ENCODE results near the gene SLC3A2. TPM values are rescaled to one million over a fixed set of nuclear protein-coding genes. Genes with fewer than 3 reads are reported as not detected.

The SLC3A2 gene
- total and polyA plus RNA-seq, 2 of the 13 experiments (the other 11 are each of a cell fraction or from before 2014, with no cell fraction given) = 213 to 226 TPM

DNA sequence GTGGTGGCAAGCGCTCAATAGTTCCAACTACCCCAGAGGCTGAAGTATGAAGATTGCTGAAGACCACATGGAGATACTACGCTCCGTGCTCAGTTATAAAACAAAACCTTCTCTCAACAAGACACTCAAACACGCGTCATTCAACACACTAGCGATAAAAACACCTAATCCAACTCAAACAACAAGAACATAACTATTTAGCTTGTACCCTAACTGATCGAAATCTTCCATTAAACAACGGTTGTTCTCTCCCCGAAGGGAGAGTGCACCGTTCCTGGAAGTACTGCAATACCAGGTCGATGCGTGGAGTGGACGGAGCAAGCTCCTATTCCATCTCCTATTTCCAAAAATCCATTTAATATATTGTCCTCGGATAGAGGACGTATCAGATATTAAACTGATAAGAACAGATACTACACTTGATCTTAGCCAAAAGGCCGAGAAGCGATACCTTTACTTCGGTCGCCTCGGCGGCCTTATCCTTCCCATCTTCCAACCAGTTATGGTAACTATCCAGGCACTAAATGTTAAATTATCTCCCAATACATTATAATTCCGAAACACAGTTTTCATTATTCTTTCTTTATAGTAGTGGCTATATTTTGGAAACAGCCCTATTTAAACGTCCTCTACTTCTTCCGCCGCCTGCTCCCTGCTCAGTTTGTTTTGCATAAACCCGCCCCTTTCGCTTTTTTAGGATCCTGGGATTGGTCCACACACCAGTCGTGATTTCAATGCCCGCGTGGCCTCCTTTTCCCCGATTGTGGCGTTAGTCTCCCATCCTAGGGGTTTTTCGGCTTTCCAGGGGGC is 39.1 kb upstream of the SLC3A2 start (continued):
- TF ChIP-seq, protein P1, sequence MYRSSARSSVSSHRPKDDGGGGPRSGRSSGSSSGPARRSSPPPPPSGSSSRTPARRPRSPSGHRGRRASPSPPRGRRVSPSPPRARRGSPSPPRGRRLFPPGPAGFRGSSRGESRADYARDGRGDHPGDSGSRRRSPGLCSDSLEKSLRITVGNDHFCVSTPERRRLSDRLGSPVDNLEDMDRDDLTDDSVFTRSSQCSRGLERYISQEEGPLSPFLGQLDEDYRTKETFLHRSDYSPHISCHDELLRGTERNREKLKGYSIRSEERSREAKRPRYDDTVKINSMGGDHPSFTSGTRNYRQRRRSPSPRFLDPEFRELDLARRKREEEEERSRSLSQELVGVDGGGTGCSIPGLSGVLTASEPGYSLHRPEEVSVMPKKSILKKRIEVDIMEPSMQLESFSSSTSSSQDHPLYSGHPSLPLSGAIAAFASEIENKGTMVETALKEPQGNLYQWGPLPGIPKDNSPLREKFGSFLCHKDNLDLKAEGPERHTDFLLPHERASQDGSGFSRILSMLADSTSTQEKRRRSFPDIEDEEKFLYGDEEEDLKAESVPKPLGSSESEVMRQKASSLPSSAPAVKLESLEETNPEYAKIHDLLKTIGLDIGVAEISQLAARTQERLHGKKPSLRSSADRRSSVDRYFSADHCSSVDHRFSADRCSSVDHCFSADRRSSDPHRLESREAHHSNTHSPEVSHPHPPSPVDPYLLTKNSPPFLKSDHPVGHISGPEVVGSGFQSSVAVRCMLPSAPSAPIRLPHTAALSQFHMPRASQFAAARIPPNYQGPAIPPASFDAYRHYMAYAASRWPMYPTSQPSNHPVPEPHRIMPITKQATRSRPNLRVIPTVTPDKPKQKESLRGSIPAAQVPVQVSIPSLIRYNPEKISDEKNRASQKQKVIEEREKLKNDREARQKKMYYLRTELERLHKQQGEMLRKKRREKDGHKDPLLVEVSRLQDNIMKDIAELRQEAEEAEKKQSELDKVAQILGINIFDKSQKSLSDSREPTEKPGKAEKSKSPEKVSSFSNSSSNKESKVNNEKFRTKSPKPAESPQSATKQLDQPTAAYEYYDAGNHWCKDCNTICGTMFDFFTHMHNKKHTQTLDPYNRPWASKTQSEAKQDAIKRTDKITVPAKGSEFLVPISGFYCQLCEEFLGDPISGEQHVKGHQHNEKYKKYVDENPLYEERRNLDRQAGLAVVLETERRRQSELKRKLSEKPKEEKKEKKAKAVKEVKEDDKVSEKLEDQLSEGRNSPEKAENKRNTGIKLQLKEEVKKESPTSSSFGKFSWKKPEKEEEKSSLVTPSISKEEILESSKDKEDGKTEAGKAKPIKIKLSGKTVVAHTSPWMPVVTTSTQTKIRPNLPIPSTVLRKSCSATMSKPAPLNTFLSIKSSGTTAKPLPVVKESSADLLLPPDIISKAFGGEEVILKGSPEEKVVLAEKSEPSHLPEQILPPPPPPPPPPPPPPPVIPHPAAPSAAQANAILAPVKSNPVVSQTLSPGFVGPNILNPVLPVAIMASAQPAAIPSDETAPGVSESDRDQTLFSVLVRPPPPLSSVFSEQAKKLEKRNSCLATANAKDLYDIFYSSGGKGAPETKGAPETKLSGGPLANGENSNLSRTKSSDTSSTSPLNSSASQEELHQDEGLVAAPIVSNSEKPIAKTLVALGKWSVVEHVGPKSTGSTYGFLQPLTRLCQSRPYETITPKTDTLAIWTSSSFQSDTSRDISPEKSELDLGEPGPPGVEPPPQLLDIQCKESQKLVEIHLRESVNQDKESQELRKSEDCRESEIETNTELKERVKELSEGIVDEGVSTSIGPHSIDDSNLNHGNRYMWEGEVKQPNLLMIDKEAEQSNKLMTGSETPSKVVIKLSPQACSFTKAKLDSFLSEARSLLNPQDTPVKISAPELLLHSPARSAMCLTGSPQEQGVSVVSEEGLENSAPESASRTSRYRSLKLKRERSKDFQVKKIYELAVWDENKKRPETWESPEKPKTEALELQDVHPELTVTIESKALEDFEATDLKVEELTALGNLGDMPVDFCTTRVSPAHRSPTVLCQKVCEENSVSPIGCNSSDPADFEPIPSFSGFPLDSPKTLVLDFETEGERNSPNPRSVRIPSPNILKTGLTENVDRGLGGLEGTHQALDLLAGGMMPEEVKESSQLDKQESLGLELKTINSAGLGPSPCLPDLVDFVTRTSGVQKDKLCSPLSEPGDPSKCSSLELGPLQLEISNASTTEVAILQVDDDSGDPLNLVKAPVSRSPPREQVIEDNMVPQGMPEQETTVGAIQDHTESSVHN (CRISPR knock-in tag; IDR thresholded peaks at IDR 0.05) = 0 out of 2 replicates have a peak, but pooled peaks have one; percentile 62
- TF ChIP-seq SMARCE1 (IDR thresholded peaks at IDR 0.05; ENCODE audit: borderline replicate concordance) (no peak), ZEB1 (IDR thresholded peaks at IDR 0.05; ENCODE audit: insufficient replicate concordance, low read depth) (peak; percentile 94), SALL2 (CRISPR knock-in tag; IDR thresholded peaks at IDR 0.05) (no peak; the same call in none of the 2 replicates), ZSCAN30 (CRISPR knock-in tag; IDR thresholded peaks at IDR 0.05) (peak; percentile 25; the same call in 1 of the 2 replicates), SNAI1 (CRISPR knock-in tag; IDR thresholded peaks at IDR 0.05; ENCODE audit: borderline replicate concordance) (no peak), NR2F6 (IDR thresholded peaks at IDR 0.05) (peak; percentile 58), NR2F6 (CRISPR knock-in tag; IDR thresholded peaks at IDR 0.05) (peak; percentile 42), ZNF891 (CRISPR knock-in tag; IDR thresholded peaks at IDR 0.05) (no peak), NPAS2 (CRISPR knock-in tag; IDR thresholded peaks at IDR 0.05; ENCODE audit: borderline replicate concordance) (no peak)
- TF ChIP-seq, protein P2, sequence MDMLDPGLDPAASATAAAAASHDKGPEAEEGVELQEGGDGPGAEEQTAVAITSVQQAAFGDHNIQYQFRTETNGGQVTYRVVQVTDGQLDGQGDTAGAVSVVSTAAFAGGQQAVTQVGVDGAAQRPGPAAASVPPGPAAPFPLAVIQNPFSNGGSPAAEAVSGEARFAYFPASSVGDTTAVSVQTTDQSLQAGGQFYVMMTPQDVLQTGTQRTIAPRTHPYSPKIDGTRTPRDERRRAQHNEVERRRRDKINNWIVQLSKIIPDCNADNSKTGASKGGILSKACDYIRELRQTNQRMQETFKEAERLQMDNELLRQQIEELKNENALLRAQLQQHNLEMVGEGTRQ (IDR thresholded peaks at IDR 0.05; ENCODE audit: low read depth, low read length) = no peak
- TF ChIP-seq, protein P2 (CRISPR knock-in tag; IDR thresholded peaks at IDR 0.05; ENCODE audit: borderline replicate concordance) = peak; percentile 34; the same call in 1 of the 2 replicates
